CD4-positive, alpha-beta T cell treated with Interleukin-15 for 1 hour (primary cell): ENCODE data around the gene PRKCG.
"Not testable (repeated sequence)": the region's sequence is repeated elsewhere in the genome, so short reads cannot be mapped to it uniquely, and the experiment has no call there.

ENCODE experiments used
- DNase-seq: peaks from one replicate; pipeline ENCODE4 v3.0.0-alpha.2; 2020

PRKCG gene

GRCh38 chr19:53881482-53882390, at the start of gene PRKCG:
Gene PRKCG (plus strand): TSS chr19:53882197. CDS start chr19:53882495, 298 bp downstream.
- DNase-seq = peak; percentile 74

- DNase-seq = not testable (repeated sequence)
These were observed 49.1 kb upstream of the PRKCG start for GRCh38 chr19:53832861-53833260.

- not testable (repeated sequence) for DNase-seq
These were observed 43.6 kb upstream of the PRKCG start for GRCh38 chr19:53838446-53838845.

GRCh38 chr19:53840241-53840640, 41.8 kb upstream of the PRKCG start:
- not testable (repeated sequence) for DNase-seq

- DNase-seq = peak; percentile 40
These were observed 41.1 kb upstream of the PRKCG start for GRCh38 chr19:53840914-53841313.

GRCh38 chr19:53844849-53845246, 37.1 kb upstream of the PRKCG start:
- DNase-seq = peak; percentile 53

GRCh38 chr19:53847555-53847954, 34.4 kb upstream of the PRKCG start:
- DNase-seq = no peak

- no peak for DNase-seq
These were observed 32.7 kb upstream of the PRKCG start for GRCh38 chr19:53849237-53849676.

GRCh38 chr19:53853707-53854106, 28.3 kb upstream of the PRKCG start:
- DNase-seq = no peak

GRCh38 chr19:53864308-53864836, 17.6 kb upstream of the PRKCG start:
- DNase-seq = no peak

GRCh38 chr19:53865523-53865917, 16.5 kb upstream of the PRKCG start:
- DNase-seq = no peak

- DNase-seq = peak; percentile 88
These were observed 15.8 kb upstream of the PRKCG start for GRCh38 chr19:53865918-53866864.

- DNase-seq = no peak
These were observed 15.2 kb upstream of the PRKCG start for GRCh38 chr19:53866865-53867224.

- peak; percentile 100 for DNase-seq
These were observed 14.5 kb upstream of the PRKCG start, which contains the start of gene MYADM for GRCh38 chr19:53867225-53868090. Gene MYADM (plus strand): TSS chr19:53867883. CDS start chr19:53873530, 5,647 bp downstream.

- DNase-seq = peak; percentile 67
These were observed 13.7 kb upstream of the PRKCG start for GRCh38 chr19:53868091-53868891.

- DNase-seq = peak; percentile 95
These were observed 12.8 kb upstream of the PRKCG start for GRCh38 chr19:53868892-53869804.

- DNase-seq = not testable (repeated sequence)
These were observed 12.1 kb upstream of the PRKCG start for GRCh38 chr19:53869805-53870484.

GRCh38 chr19:53870485-53870844, 11.5 kb upstream of the PRKCG start:
- DNase-seq = peak; percentile 65

GRCh38 chr19:53871454-53871853, 10.5 kb upstream of the PRKCG start:
- peak; percentile 51 for DNase-seq
